ENCODE results near the gene DOK4. TPM values are rescaled to one million over a fixed set of nuclear protein-coding genes. Genes with fewer than 3 reads are reported as not detected.
"Not testable (repeated sequence)": the region's sequence is repeated elsewhere in the genome, so short reads cannot be mapped to it uniquely, and the experiment has no call there.

DOK4 gene
- total RNA-seq, 1 experiment from 2014 or later = 3.4 TPM

DNA sequence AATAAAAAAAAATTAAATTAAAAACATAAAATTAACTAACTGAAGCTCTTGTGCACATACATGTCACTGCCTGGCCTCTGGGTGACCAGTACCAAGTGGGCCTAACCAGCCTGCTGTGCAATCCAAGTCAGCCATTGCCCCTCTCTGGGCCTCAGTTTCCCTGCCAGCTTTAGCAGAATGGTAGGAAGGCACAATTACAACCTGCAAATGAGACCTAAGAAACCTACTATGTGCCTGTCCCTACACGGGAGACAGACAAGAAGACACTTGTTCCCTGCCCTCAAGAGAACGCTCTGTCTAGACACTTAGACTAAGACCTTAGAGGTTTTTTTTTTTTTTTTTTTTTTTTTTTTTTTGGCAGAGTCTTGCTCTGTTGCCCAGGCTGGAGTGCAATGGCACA, 40.8 kb downstream of the DOK4 start:
- Histone ChIP-seq H3K4me1 (ENCODE audit: low read length) (peaks cover 24% of the 10 kb centered on the region), H3K9me3 (ENCODE audit: low read length) (no peaks in the 10 kb centered on the region), H3K79me2 (ENCODE audit: low read length) (peaks cover 87% of the 10 kb centered on the region), H3K27me3 (ENCODE audit: low read length) (no peaks in the 10 kb centered on the region), H3K9me2 (replicated peaks; ENCODE audit: insufficient read depth, low read length) (no peaks in the 10 kb centered on the region), H3K27ac (ENCODE audit: low read length) (no peak overlapping the region), H3K9ac (ENCODE audit: low read length) (no peak overlapping the region), H3K4me2 (ENCODE audit: low read depth, low read length, poor library complexity, severe bottlenecking) (no peak overlapping the region), H4K20me1 (ENCODE audit: insufficient read depth, low read depth, low read length) (no peaks in the 10 kb centered on the region), H3K36me3 (ENCODE audit: insufficient read depth, low read length) (peaks cover 20% of the 10 kb centered on the region), H2AFZ (ENCODE audit: low read length) (no peak overlapping the region), H3K4me3 (ENCODE audit: low read length) (no peak overlapping the region)
- no peak for DNase-seq

DNA sequence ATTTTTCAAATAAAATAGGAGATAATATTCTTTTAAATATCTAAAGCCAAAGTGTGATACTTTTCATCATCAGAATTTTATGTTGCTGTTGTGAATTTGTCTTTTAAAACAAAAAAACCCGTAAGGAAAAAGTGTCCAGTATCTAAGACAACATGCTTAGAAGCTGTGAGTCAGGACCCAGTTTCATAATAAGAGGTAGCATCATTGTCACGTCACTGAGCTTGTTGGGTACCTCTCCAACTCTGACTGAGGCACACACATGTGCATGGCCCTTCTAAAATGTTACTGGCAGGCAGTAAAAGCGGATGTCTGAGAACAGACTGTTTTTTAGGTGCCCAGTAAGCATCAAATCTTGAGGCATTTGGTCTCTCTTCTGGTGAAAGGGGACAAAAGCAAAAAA, 41.6 kb downstream of the DOK4 start:
- H3K9me3 ChIP-seq (ENCODE audit: low read length) = no peaks in the 10 kb centered on the region
- H3K27ac ChIP-seq (ENCODE audit: low read length) = no peak overlapping the region
- H3K36me3 ChIP-seq (ENCODE audit: insufficient read depth, low read length) = peaks cover 27% of the 10 kb centered on the region
- H3K27me3 ChIP-seq (ENCODE audit: low read length) = no peaks in the 10 kb centered on the region
- peaks cover 84% of the 10 kb centered on the region for H3K79me2 ChIP-seq (ENCODE audit: low read length)
- no peak overlapping the region for H3K4me3 ChIP-seq (ENCODE audit: low read length)
- no peak overlapping the region for H3K4me2 ChIP-seq (ENCODE audit: low read depth, low read length, poor library complexity, severe bottlenecking)
- no peak overlapping the region for H3K9ac ChIP-seq (ENCODE audit: low read length)
- no peak overlapping the region for H2AFZ ChIP-seq (ENCODE audit: low read length)
- DNase-seq = no peak
- H3K9me2 ChIP-seq (replicated peaks; ENCODE audit: insufficient read depth, low read length) = no peaks in the 10 kb centered on the region
- H4K20me1 ChIP-seq (ENCODE audit: insufficient read depth, low read depth, low read length) = no peaks in the 10 kb centered on the region
- H3K4me1 ChIP-seq (ENCODE audit: low read length) = peaks cover 24% of the 10 kb centered on the region

GRCh38 chr16:57440551-57440950, 45.7 kb downstream of the DOK4 start:
- not testable (repeated sequence) for H3K9me2 ChIP-seq (replicated peaks; ENCODE audit: insufficient read depth, low read length); H3K27ac ChIP-seq (ENCODE audit: low read length); H3K9ac ChIP-seq (ENCODE audit: low read length); H3K9me3 ChIP-seq (ENCODE audit: low read length); H2AFZ ChIP-seq (ENCODE audit: low read length); H3K4me2 ChIP-seq (ENCODE audit: low read depth, low read length, poor library complexity, severe bottlenecking); DNase-seq; H3K4me3 ChIP-seq (ENCODE audit: low read length); H3K27me3 ChIP-seq (ENCODE audit: low read length); H4K20me1 ChIP-seq (ENCODE audit: insufficient read depth, low read depth, low read length); H3K4me1 ChIP-seq (ENCODE audit: low read length)
- H3K79me2 ChIP-seq (ENCODE audit: low read length) = peaks cover 45% of the 10 kb centered on the region
- H3K36me3 ChIP-seq (ENCODE audit: insufficient read depth, low read length) = peaks cover 47% of the 10 kb centered on the region

DNA sequence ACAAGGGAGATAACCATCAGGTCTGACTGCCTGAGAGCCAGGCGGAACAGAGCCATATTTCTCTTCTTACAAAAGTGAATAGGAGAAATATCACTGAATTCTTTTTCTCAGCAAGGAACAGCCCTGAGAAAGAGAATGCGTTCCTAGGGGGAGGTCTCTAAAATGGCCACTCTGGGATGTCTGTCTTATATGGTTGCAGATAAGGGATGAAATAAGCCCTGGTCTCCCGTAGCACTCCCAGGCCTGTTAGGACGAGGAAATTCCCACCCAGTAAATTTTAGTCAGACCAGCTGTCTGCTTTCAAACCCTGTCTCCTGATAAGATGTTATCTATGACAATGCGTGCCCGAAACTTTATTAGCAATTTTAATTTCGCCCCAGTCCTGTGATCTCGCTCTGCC, 46.3 kb downstream of the DOK4 start:
- H3K4me1 ChIP-seq (ENCODE audit: low read length); H2AFZ ChIP-seq (ENCODE audit: low read length); H3K9ac ChIP-seq (ENCODE audit: low read length); H3K4me2 ChIP-seq (ENCODE audit: low read depth, low read length, poor library complexity, severe bottlenecking); H3K27ac ChIP-seq (ENCODE audit: low read length); H3K9me3 ChIP-seq (ENCODE audit: low read length); H3K27me3 ChIP-seq (ENCODE audit: low read length); H3K9me2 ChIP-seq (replicated peaks; ENCODE audit: insufficient read depth, low read length); H4K20me1 ChIP-seq (ENCODE audit: insufficient read depth, low read depth, low read length); DNase-seq; H3K4me3 ChIP-seq (ENCODE audit: low read length): not testable (repeated sequence)
- Histone ChIP-seq H3K36me3 (ENCODE audit: insufficient read depth, low read length) (peaks cover 47% of the 10 kb centered on the region), H3K79me2 (ENCODE audit: low read length) (peaks cover 39% of the 10 kb centered on the region)

GRCh38 chr16:57435838-57436237, 50.5 kb downstream of the DOK4 start:
- no peaks in the 10 kb centered on the region for H3K9me2 ChIP-seq (replicated peaks; ENCODE audit: insufficient read depth, low read length)
- no peak overlapping the region for H3K4me3 ChIP-seq (ENCODE audit: low read length)
- no peaks in the 10 kb centered on the region for H3K9me3 ChIP-seq (ENCODE audit: low read length)
- H3K4me1 ChIP-seq (ENCODE audit: low read length) = no peaks in the 10 kb centered on the region
- H3K27me3 ChIP-seq (ENCODE audit: low read length) = no peaks in the 10 kb centered on the region
- H2AFZ ChIP-seq (ENCODE audit: low read length) = no peak overlapping the region
- H3K36me3 ChIP-seq (ENCODE audit: insufficient read depth, low read length) = peaks cover 62% of the 10 kb centered on the region
- H3K9ac ChIP-seq (ENCODE audit: low read length) = no peak overlapping the region
- peaks cover 3% of the 10 kb centered on the region for H3K79me2 ChIP-seq (ENCODE audit: low read length)
- no peak overlapping the region for H3K27ac ChIP-seq (ENCODE audit: low read length)
- no peak overlapping the region for H3K4me2 ChIP-seq (ENCODE audit: low read depth, low read length, poor library complexity, severe bottlenecking)
- no peak for DNase-seq
- no peaks in the 10 kb centered on the region for H4K20me1 ChIP-seq (ENCODE audit: insufficient read depth, low read depth, low read length)

GRCh38 chr16:57434003-57434402, 52.3 kb downstream of the DOK4 start:
- H3K4me2 ChIP-seq (ENCODE audit: low read depth, low read length, poor library complexity, severe bottlenecking) = no peak overlapping the region
- no peak overlapping the region for H2AFZ ChIP-seq (ENCODE audit: low read length)
- H3K9me2 ChIP-seq (replicated peaks; ENCODE audit: insufficient read depth, low read length) = no peaks in the 10 kb centered on the region
- no peaks in the 10 kb centered on the region for H3K27me3 ChIP-seq (ENCODE audit: low read length)
- H3K27ac ChIP-seq (ENCODE audit: low read length) = no peak overlapping the region
- no peak overlapping the region for H3K4me3 ChIP-seq (ENCODE audit: low read length)
- no peaks in the 10 kb centered on the region for H3K9me3 ChIP-seq (ENCODE audit: low read length)
- no peak overlapping the region for H3K9ac ChIP-seq (ENCODE audit: low read length)
- no peaks in the 10 kb centered on the region; the same call in 1 of the 2 replicates for H3K79me2 ChIP-seq (ENCODE audit: low read length)
- peaks cover 56% of the 10 kb centered on the region; the same call in 1 of the 2 replicates for H3K36me3 ChIP-seq (ENCODE audit: insufficient read depth, low read length)
- DNase-seq = no peak
- H3K4me1 ChIP-seq (ENCODE audit: low read length) = no peaks in the 10 kb centered on the region
- no peaks in the 10 kb centered on the region for H4K20me1 ChIP-seq (ENCODE audit: insufficient read depth, low read depth, low read length)

- Histone ChIP-seq H3K9ac (ENCODE audit: low read length) (no peak overlapping the region), H3K4me1 (ENCODE audit: low read length) (no peaks in the 10 kb centered on the region), H3K79me2 (ENCODE audit: low read length) (no peaks in the 10 kb centered on the region; the same call in 1 of the 2 replicates), H3K9me3 (ENCODE audit: low read length) (no peaks in the 10 kb centered on the region), H3K27me3 (ENCODE audit: low read length) (no peaks in the 10 kb centered on the region), H4K20me1 (ENCODE audit: insufficient read depth, low read depth, low read length) (no peaks in the 10 kb centered on the region), H3K27ac (ENCODE audit: low read length) (no peak overlapping the region), H3K36me3 (ENCODE audit: insufficient read depth, low read length) (peaks cover 54% of the 10 kb centered on the region; the same call in 1 of the 2 replicates), H3K9me2 (replicated peaks; ENCODE audit: insufficient read depth, low read length) (no peaks in the 10 kb centered on the region), H2AFZ (ENCODE audit: low read length) (no peak overlapping the region), H3K4me2 (ENCODE audit: low read depth, low read length, poor library complexity, severe bottlenecking) (no peak overlapping the region), H3K4me3 (ENCODE audit: low read length) (no peak overlapping the region)
- no peak for DNase-seq
Observed at GRCh38 chr16:57432989-57433388, 53.3 kb downstream of the DOK4 start.

GRCh38 chr16:57432505-57432904, 53.8 kb downstream of the DOK4 start:
- H3K9ac ChIP-seq (ENCODE audit: low read length) = no peak overlapping the region
- no peak overlapping the region for H3K4me3 ChIP-seq (ENCODE audit: low read length)
- H3K4me2 ChIP-seq (ENCODE audit: low read depth, low read length, poor library complexity, severe bottlenecking) = no peak overlapping the region
- no peaks in the 10 kb centered on the region for H4K20me1 ChIP-seq (ENCODE audit: insufficient read depth, low read depth, low read length)
- no peaks in the 10 kb centered on the region for H3K27me3 ChIP-seq (ENCODE audit: low read length)
- H3K4me1 ChIP-seq (ENCODE audit: low read length) = no peaks in the 10 kb centered on the region
- H3K9me3 ChIP-seq (ENCODE audit: low read length) = no peaks in the 10 kb centered on the region
- H3K9me2 ChIP-seq (replicated peaks; ENCODE audit: insufficient read depth, low read length) = no peaks in the 10 kb centered on the region
- H3K36me3 ChIP-seq (ENCODE audit: insufficient read depth, low read length) = peaks cover 52% of the 10 kb centered on the region; the same call in 1 of the 2 replicates
- H3K27ac ChIP-seq (ENCODE audit: low read length) = no peak overlapping the region
- no peak overlapping the region for H2AFZ ChIP-seq (ENCODE audit: low read length)
- no peak for DNase-seq
- H3K79me2 ChIP-seq (ENCODE audit: low read length) = no peaks in the 10 kb centered on the region; the same call in 1 of the 2 replicates

DNA sequence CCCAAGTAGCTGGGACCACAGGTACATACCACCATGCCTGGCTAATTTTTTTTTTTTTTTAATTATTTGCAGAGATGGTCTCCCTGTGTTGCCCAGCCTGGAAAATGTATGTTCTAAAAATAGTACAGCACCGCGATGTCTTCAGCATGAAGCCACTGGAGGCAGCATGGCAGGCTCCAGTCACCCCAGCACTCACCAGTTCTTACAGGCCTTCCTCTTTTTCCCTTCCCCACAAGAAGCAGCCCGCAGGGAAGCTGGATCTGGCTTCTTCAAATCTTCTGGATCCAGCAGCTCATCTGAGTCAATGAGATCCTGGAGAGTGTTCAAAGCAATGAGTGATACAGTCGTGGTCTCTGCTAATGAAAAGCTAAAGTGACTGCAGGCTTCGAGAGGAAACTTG, 55.3 kb downstream of the DOK4 start:
- DNase-seq = no peak
- no peaks in the 10 kb centered on the region for H3K9me3 ChIP-seq (ENCODE audit: low read length)
- H3K27ac ChIP-seq (ENCODE audit: low read length) = no peak overlapping the region
- H3K4me3 ChIP-seq (ENCODE audit: low read length) = no peak overlapping the region
- H4K20me1 ChIP-seq (ENCODE audit: insufficient read depth, low read depth, low read length) = no peaks in the 10 kb centered on the region
- no peaks in the 10 kb centered on the region for H3K9me2 ChIP-seq (replicated peaks; ENCODE audit: insufficient read depth, low read length)
- no peaks in the 10 kb centered on the region for H3K4me1 ChIP-seq (ENCODE audit: low read length)
- no peaks in the 10 kb centered on the region for H3K27me3 ChIP-seq (ENCODE audit: low read length)
- no peak overlapping the region for H2AFZ ChIP-seq (ENCODE audit: low read length)
- no peak overlapping the region for H3K4me2 ChIP-seq (ENCODE audit: low read depth, low read length, poor library complexity, severe bottlenecking)
- H3K9ac ChIP-seq (ENCODE audit: low read length) = no peak overlapping the region
- H3K79me2 ChIP-seq (ENCODE audit: low read length) = no peaks in the 10 kb centered on the region
- peaks cover 49% of the 10 kb centered on the region; the same call in 1 of the 2 replicates for H3K36me3 ChIP-seq (ENCODE audit: insufficient read depth, low read length)

Measured in Karpas-422 (cell line).